Breast epithelium (tissue), 3 donors: ENCODE results near the gene HEXIM1.

Experiments
- CTCF ChIP-seq, 3 donors: fragments of 450-650 bp; IDR thresholded peaks; one replicate each; pipeline ENCODE4 v1.5.1; 2016 to 2017; ENCODE audit warnings: antibody characterized with exemption in 3 of 3, mild to moderate bottlenecking in 3 of 3, moderate library complexity in 3 of 3
- POLR2A ChIP-seq: fragments of 450-650 bp; IDR thresholded peaks from one replicate; pipeline ENCODE4 v1.6.1; 2016; ENCODE audit warnings: antibody characterized with exemption, mild to moderate bottlenecking, moderate library complexity
- POLR2AphosphoS5 ChIP-seq, 3 donors: sonication (generic); formaldehyde crosslinking; IDR thresholded peaks; one replicate each; pipeline ENCODE4 v1.6.1; 2017; ENCODE audit warnings: antibody characterized with exemption in 3 of 3

GRCh38 chr17:45136846-45137560 lies 11.3 kb upstream of the HEXIM1 start:
- no peak for TF ChIP-seq CTCF (IDR thresholded peaks at IDR 0.05)
- no peak for TF ChIP-seq POLR2AphosphoS5 (IDR thresholded peaks at IDR 0.05)
- no peak for TF ChIP-seq POLR2A
